CD4-positive, alpha-beta T cell treated with Interleukin-12 subunit alpha and Interleukin-12 subunit beta, for 1 hour (primary cell): ENCODE results near the gene DNHD1.

ENCODE experiments used
- DNase-seq: peaks from one replicate; pipeline ENCODE4 v3.0.0-alpha.2; 2020

DNHD1 gene

DNA sequence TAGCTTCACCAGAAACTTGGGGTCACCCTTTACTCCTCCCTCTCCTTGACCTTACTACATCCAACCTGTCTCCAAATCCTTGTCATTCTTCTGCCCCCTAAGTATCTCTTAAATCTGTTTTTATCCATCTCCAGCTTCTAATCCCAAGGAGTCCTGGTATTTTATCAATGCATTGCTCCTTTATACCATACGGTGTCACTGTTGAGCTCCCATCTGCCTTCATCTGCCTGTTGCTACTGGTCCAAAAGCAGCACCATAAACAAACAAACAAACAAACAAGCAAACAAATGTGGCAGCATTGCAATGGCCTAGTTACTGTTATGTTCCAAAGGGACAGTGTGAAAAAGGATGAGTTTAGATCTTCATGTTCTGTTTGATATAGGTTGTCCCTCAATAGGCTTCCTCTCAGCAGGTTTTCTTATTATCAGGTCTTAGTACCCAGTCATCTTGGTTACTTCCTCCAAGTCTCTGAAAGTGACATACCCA, 34.2 kb downstream of the DNHD1 start:
- DNase-seq = peak; percentile 59

DNA sequence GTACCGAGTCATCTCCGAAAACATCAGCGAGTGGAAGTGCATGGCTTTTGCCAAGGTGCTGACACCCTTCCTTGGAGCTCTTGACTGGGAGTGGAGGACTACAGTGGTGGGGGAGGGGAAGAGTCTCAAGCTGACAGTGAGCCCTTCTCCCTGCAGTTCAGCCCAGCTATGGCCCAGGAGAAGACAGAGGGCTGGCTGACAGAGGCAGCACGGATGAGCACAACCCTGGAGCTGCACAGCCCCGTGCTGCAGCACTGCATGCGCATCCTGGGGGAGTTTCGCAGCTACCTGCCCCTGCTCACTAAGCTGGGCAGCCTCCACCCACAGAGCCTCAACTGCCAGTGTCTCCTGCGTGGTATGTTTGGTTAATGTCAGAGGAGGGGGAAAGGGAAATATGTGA, 41.4 kb downstream of the DNHD1 start:
- no peak for DNase-seq

GRCh38 chr11:6538945-6539344, 41.9 kb downstream of the DNHD1 start:
- no peak for DNase-seq

DNA sequence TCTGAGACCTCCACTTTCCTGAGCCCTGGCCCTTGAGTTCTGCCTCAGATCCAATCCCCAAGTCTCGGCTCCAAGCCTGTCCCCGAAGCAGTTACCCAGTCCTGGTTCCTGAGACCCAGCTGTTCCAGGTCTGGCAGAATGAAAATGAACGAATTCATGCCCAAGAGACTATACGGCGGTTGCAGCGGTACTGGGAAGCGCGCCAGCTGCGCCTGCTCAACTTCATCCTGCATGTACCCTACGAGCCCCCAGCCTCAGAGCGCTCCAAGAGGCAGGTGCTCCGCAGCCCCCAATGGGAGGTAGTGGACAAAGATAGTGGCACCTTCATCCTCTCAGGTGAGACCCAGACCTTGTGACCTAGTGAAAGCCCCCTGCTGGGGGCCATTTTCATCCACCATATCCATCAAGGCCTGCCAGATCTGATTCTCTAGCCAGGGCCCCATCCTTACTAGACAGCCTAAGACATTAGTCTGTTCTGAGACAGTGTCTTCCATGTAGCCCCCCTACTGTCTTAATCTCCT, 42.7 kb downstream of the DNHD1 start:
- no peak for DNase-seq

- no peak for DNase-seq
These were observed 44.3 kb downstream of the DNHD1 start for GRCh38 chr11:6541356-6541755.

DNA sequence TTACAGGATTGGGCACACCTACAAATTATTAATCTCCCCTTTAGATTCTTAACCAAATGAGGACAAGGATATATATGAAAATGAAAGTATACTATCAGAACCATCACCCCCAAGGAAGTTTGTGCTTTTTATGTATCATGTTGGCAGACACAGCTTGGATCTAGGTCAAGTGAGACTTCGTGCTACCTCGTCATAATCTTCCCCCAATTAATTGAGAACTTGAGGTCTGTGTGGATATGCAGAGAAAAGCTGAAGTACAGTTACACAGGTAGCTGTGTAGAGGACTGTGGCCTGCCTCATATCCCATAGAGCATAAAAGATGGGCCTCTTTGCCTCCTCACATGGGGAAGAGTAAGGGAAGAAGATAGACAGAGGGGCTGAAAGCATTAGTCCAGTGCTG, 45.6 kb downstream of the DNHD1 start:
- no peak for DNase-seq

DNA sequence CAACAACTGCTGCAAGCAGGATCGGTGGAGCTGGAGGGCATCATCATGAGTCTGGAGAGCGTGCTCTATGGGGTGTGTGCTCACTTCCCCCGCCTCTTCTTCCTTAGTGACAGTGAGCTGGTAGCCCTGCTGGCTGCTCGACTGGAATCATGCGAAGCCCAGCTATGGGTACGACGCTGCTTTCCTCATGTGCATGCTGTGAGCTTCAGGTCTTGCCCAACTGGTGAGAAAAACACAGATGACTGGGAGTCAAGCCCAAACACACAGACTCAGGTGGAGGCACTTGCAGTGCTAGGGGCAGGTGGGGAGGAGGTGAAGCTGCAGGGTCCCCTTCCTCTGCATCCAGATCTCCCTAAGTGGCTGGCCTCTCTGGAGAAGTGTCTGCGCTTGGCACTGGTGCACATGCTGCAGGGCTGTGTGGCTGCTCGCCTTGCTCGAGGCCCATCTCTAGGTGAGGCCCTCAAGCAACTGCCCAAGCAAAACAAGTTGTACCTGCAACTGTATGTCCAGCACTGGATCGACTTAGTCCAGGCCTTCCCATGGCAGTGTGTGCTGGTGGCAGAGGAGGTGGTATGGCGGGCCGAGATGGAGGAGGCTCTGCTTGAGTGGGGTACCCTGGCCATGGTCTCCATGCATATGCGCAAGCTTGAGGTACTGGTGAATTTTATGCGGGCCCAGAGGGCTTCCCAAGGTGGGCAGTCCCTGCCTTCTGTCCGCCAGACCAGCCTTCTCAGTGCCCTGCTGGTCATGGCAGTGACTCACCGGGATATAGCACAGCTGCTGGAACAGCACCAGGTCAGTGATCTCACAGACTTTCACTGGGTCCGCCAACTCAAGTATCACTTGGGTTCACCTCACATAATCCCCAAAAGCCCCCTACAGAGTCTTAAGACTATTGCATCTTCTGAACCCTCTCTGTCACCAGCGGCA, 48.1 kb downstream of the DNHD1 start:
- DNase-seq = no peak

DNA sequence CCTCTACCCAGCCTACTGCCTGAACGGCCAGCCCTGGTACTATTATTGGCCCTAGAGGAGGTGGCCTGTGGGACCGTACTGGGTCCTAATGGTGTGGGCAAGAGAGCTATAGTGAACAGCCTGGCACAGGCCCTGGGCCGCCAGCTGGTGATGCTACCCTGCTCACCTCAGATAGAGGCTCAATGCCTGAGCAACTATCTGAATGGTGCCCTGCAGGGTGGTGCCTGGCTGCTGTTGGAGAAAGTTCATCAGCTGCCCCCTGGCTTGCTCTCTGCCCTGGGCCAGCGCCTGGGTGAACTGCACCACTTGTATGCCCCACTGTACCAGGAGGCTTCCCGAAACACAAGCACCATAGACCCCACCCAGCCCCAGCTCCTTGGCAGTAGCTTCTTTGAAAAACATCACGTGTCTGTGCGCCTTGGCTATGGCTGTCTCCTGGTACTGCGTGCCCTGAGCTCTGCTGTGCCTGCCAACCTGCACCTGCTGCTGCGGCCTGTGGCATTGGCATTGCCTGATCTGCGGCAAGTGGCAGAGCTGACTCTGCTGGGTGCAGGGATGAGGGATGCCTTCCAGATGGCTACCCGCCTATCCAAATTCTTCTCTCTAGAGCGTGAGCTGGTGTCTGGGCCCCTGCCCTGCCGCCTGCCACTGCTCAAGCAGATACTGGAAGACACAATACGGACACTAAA, 49.0 kb downstream of the DNHD1 start:
- no peak for DNase-seq

GRCh38 chr11:6546735-6547134, 49.7 kb downstream of the DNHD1 start:
- DNase-seq = no peak

GRCh38 chr11:6547177-6547576, 50.1 kb downstream of the DNHD1 start:
- no peak for DNase-seq

- DNase-seq = no peak
These were observed 51.0 kb downstream of the DNHD1 start for GRCh38 chr11:6548121-6548520.

DNA sequence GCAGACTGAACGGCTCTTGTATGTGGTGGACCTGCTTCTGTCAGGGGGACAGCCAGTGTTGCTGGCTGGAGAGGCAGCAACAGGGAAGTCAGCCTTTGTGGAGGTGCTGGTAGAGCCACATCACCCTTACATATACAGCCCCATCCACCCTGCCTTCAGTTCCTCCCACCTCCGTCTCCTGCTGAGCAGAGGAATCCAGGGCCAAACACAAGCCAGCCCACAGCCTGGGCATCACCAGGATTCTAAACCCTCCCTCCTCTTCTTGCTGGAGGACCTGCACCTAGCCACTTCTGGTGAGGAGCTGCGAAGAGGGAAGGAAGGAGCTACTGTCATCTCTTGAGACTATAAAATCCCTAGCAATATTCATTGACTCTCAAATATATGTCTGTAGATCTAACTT, 51.6 kb downstream of the DNHD1 start:
- DNase-seq = no peak

- no peak for DNase-seq
These were observed 56.6 kb downstream of the DNHD1 start for GRCh38 chr11:6553634-6554033.

- no peak for DNase-seq
These were observed 58.0 kb downstream of the DNHD1 start for GRCh38 chr11:6554828-6555706.

GRCh38 chr11:6556139-6556949, 59.3 kb downstream of the DNHD1 start:
- DNase-seq = no peak

DNA sequence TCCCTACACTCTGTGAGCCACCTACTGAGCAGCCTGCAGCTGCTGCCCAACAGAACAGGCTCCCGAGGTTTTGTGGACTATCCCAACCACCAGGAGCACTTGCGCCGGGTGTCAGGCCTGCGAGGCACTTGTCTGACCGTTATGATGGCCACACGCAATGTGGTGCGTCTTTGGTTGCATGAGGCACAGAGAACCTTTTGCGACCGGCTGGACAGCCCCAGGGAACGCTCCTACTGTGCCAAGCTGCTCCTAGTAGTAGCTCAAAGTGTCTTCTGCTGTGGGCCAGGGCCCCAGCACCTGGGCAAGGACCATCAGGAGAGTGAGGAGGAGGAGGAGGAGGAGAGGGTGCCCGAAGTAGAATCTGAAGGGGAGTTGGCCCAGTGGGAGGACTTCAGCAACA, 60.0 kb downstream of the DNHD1 start:
- no peak for DNase-seq

GRCh38 chr11:6557761-6558674, 60.9 kb downstream of the DNHD1 start:
- DNase-seq = no peak

GRCh38 chr11:6559369-6559768, 62.3 kb downstream of the DNHD1 start:
- DNase-seq = no peak

DNA sequence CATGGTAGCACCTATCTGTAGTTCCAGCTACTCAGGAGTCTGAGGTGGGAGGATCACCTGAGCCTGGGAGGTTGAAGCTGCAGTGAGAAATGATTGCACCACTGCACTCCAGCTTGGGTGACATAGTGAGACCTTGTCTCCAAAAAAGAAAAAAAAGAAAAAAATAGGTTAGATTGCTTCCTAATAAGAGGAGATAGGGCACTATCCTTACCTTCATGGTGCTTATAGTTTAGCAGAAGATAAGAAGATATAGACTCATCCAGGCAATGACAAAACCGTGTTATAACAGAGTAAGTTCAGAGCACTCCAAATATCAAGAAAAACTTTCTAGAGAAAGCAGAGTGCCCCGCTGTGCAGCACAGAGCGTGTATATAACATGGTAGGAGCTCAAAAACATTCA, 64.2 kb downstream of the DNHD1 start:
- DNase-seq = no peak

- DNase-seq = no peak
These were observed 66.1 kb downstream of the DNHD1 start for GRCh38 chr11:6563121-6563619.

- DNase-seq = no peak
These were observed 66.6 kb downstream of the DNHD1 start for GRCh38 chr11:6563667-6564066.
